OCI-LY7 (cell line): ENCODE measurements around the gene DUS1L.

Experiments
- CTCF ChIP-seq: fragments of 200-600 bp; sonication (generic); conservative IDR thresholded peaks from 2 replicates; pipeline ENCODE4 v1.5.1; 2014; ENCODE audit warnings: mild to moderate bottlenecking, antibody characterized with exemption, low read length, moderate library complexity, mixed read lengths
- EZH2phosphoT487 ChIP-seq: fragments of 200-600 bp; sonication (generic); IDR thresholded peaks from 2 replicates; pipeline ENCODE4 v1.6.1; 2018; ENCODE audit warnings: low read depth, borderline replicate concordance, mild to moderate bottlenecking, mixed run types, antibody characterized with exemption, low read length, moderate library complexity, mixed read lengths

GRCh38 chr17:82108038-82108437 lies 42.4 kb upstream of the DUS1L start:
- TF ChIP-seq CTCF, result no peak
- TF ChIP-seq EZH2phosphoT487, result no peak
